GM08714 (cell line): ENCODE results near the gene CNTD1.
"Not testable (repeated sequence)": the region's sequence is repeated elsewhere in the genome, so short reads cannot be mapped to it uniquely, and the experiment has no call there.

Source experiments
- H3K4me3 ChIP-seq: fragments of 200-500 bp; sonication (Bioruptor generic); 2 replicates; pipeline ENCODE4 v1.5.1; 2014; ENCODE audit warnings: mild to moderate bottlenecking, low read length, inconsistent platforms
- ZNF274 ChIP-seq: IDR thresholded peaks from 2 replicates; pipeline ENCODE4 v1.6.1; 2012; ENCODE audit warnings: mild to moderate bottlenecking, low read depth, low read length

The CNTD1 gene, protein sequence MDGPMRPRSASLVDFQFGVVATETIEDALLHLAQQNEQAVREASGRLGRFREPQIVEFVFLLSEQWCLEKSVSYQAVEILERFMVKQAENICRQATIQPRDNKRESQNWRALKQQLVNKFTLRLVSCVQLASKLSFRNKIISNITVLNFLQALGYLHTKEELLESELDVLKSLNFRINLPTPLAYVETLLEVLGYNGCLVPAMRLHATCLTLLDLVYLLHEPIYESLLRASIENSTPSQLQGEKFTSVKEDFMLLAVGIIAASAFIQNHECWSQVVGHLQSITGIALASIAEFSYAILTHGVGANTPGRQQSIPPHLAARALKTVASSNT

DNA sequence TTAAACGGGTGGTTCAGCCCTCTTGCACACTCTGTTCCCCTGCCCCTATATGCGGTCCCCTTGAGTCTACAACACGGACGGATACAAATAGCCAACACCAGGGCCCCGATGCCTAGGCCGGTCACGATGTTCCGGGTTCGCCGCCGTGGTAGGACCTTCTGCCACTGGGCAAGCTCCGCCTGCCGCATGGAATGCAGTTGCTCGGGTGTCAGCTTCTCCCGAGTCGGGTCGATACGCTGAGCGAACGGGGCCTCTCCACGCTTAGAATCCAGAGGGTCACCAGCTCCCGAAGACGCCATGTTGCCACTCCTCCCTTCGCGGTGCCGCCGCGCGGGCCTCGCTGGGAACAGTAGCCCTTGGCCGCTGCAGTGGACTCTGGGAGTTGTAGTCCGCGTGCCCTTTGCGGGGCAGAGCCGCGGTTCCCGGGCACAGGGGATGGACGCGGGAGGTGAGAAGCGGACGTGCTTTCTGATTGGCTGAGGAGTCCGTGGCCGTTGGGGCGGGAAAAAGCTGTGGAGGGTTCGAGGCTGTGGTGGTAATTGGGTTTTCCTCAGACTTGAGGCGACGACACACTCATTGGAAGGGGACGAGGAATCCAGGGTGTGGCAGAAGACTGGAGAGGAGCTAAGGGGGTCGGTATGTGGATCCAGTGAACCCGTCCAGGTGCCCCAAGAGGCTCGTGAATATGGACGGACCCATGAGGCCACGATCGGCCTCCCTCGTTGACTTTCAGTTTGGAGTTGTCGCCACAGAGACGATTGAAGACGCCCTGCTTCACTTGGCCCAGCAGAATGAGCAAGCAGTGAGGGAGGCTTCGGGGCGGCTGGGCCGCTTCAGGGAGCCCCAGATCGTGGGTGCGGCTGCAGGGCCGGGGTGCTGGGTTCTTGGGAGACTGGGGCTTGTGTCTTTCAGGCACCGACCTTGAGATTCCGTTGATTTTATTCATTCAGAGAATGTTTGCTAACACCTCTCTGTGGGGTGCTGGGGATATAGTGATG lies at the start of gene CNTD1, which contains the start of gene COA3:
Gene CNTD1, plus strand, starts transcription at position 479 of the 998 bp plus-strand sequence. Its CDS starts 207 bp downstream, at position 686.
Gene COA3, minus strand, starts transcription at position 322 of the 998 bp plus-strand sequence. Its CDS starts 23 bp downstream, at position 299.
- no peak for TF ChIP-seq ZNF274
- peak within 1 kb of the TSS; percentile 88 for H3K4me3 ChIP-seq

DNA sequence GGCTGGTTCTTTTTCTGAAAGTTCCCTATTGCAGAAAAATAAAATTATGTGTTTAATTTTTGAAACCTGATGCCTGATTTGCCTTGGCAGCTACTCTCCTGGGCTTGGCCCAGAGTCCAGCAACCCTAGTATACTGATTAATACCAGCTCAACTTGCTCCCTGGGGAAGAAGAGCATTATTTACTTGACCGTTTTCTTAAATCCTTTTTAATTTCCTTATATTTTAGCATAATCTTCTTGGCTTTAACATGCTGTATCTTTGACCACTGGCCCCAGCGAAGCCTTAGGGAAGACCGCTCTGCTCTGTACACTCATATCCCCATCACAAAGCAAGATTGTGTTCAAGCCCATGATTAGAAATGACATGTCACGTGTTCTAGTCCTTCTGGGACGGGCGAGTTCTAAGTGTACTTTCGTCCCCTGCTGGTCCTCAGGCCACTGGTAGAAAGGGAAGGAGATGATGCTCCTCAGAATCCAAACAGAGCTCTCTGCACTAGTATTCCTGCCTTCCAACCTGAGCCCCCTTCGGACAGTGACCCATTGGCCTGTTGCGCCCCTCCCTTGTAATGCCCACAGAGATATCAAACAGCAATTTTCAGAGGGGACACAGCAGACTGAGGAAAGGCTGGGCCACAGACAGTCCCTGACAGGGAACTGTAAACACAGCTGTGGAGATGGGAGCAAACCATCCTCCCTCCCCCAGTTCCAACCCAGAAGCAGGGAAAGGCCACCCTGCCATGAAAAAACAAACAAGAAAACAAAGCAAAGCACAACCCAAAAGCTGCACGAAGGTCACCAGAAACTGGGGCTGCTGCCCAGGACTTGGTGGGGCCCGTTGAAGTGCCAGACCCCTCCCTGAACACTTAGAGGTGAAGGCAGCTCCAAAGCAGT lies 49.5 kb upstream of the CNTD1 start:
- no peak for TF ChIP-seq ZNF274
- H3K4me3 ChIP-seq = no peak overlapping the region

DNA sequence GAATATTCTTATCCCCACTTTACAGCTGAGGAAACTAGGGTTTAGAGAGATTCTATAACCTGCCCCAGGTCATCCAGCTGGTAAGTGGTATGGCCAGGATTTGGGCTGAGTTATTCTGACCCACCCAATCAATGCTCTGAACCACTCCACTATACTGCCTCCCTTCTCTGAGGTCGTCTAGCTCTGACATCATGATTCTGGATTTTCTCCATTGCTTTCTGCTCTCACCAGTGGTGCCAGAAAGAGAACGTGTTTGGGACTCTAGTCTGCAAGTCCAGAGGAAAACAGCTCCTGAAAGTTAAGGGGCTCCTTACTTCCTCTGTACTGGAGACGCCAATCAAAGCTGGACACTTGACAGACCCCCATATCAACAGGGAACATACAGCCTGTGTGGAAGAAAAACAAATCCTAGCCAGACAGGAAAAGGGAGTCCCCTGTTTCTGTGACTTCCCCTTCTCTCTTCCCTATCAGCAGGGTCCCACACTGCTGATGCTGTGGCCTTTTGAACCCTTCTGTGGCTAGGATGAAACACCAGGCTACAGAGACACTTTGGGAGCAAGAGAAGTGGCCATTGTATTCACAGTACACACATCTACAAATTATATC lies 47.8 kb upstream of the CNTD1 start:
- no peak for TF ChIP-seq ZNF274
- H3K4me3 ChIP-seq = no peak overlapping the region

DNA sequence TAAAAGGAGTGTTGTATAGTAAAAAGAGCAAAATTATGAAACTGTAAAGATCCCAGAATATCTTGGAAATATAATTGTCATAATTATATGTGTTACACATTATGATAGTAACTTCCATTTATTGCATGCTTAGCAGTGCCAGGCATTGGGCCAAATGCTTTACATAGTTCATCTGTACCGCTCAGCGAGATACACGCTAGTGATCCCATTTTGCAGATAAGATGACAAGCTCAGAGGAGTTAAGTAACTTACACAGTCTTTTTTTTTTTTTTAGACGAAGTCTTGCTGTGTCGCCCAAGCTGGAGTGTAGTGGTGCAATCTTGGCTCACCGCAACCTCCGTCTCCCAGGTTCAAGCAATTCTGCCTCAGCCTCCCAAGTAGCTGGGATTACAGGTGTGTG lies 47.0 kb upstream of the CNTD1 start:
- no peak overlapping the region for H3K4me3 ChIP-seq
- TF ChIP-seq ZNF274 = no peak

DNA sequence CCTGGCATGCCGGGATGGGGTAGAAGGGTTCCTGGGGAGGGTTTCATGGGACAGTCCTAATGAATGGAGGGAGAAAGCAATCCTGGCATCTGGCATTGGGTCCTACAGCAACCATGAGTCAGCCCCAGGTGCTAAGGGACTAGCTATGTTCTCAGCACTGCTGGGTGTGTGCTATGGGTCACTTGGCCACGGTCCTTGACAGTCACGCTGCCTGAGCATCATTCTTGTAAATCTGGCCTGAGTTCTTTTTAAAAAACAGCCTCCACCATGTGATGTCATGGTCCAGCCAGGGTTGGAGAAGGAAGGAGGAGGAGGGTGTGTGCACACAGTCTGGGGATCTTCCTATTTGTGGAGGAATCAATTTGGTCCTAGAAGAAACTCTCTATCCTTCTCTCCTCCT lies 43.9 kb upstream of the CNTD1 start:
- no peak overlapping the region for H3K4me3 ChIP-seq
- TF ChIP-seq ZNF274 = no peak

DNA sequence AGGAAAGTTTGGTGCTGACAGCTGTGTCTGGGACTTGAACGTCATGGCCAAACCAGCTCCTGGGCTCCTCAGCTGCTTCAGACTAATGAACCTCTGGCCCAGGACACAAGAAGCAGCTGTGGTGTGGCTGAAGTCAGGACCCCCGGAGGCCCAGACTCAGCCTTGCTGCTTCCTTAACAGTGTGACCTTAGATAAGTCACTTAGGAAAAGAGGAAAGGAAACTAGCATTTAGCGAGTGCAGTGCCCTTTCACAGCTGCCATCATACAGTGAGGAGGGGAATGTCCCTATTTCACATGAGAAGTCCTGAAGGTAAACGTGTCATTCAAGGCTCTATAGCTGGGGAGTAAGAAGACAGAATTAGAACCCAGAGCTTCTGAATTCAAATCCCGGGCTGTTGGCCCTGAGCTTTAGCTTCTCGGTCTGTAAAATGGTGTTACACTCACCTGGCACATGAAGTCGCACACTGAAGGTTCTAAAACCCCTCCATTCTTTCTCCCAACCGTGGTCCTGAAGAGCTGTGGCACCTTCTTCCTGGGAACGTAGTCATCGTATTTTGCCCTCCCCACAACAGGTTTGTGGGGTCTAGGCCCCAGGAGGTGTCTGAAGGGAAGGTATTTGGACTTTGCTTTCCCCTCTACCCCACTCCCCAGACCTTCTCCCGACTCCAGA lies 38.5 kb upstream of the CNTD1 start:
- H3K4me3 ChIP-seq = no peak overlapping the region

DNA sequence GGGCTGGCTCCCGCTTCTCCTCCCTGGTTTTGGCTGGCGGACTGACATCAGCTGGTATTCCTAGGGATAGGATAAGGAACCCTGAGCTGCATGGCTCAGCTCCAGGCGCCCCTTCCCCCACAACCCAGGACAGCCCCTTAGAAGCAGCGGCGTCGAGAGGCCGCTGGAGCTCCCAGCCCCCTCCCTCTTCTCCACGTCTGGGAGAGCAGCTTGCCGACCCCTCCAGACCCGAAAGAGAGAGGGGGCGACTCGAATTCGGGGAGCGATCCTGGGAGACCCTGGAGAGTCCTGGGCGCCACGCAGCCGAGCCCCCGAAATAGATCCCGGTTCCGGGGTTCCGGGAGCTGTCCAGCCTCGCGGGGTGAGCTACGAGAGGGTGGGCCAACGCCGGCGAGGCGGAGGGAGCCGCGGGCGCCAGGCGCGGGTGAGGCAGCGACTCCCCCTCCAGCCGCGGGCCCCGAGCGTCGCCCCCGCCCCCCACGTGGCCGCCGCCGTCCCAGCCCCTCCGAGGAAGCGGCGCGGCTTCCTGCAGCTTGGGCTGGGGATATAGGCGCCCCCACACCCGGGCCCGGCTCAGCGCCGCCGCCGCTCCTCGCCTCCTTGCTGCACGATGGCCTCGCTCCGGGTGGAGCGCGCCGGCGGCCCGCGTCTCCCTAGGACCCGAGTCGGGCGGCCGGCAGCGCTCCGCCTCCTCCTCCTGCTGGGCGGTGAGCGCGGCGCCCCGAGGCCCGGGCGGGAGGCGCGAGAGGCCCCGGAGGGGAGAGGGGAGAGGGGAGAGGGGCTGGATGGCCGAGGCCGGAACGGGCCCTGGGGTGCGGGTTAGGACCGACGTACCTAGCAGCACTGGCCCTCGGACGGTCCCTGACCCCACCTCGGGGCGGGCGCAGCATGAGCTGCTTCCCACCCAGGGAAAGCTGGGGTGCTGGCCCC lies 37.7 kb upstream of the CNTD1 start, which contains the start of gene RAMP2:
Gene RAMP2, plus strand, starts transcription at position 576 of the 930 bp plus-strand sequence. Its CDS starts 35 bp downstream, at position 611.
- no peak for TF ChIP-seq ZNF274
- peak within 1 kb of the TSS; percentile 5; the same call in 1 of the 2 replicates for H3K4me3 ChIP-seq

More for the DNA sequence above, 38.5 kb upstream of the CNTD1 start:
- no peak for TF ChIP-seq ZNF274

DNA sequence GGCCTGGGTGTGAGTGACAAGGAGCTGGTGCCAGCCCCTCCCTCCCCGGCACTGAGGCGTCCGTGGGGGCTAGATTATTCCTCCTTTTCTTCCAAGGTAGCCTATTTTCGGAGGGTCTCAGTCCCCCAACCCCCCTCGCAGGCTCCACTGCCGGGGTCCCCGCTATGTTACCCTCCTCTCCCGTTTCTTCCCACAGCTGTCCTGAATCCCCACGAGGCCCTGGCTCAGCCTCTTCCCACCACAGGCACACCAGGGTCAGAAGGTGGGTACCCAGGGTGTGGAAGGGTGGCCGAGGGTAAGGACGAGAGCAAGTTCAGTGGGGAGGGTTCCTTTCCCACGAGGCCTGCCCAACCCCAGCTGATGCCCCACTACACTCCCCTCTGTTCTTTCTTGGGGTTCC lies 37.0 kb upstream of the CNTD1 start:
- no peak for TF ChIP-seq ZNF274
- no peak overlapping the region; the same call in 1 of the 2 replicates for H3K4me3 ChIP-seq

DNA sequence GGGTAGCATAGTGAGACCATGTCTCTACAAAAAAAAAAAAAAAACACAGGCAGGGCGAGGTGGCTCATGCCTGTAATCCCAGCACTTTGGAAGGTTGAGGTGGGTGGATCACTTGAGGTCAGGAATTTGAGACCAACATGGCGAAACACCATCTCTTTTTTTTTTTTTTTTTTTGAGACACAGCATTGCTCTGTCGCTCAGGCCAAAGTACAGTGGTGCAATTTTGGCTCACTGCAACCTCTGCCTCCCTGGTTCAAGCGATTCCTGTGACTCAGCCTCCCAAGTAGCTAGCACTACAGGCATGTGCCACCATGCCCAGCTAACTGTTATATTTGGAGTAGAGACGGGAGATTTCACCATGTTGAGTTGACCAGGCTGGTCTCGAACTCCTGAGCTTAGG lies 32.5 kb upstream of the CNTD1 start:
- no peak for TF ChIP-seq ZNF274
- H3K4me3 ChIP-seq = no peak overlapping the region

DNA sequence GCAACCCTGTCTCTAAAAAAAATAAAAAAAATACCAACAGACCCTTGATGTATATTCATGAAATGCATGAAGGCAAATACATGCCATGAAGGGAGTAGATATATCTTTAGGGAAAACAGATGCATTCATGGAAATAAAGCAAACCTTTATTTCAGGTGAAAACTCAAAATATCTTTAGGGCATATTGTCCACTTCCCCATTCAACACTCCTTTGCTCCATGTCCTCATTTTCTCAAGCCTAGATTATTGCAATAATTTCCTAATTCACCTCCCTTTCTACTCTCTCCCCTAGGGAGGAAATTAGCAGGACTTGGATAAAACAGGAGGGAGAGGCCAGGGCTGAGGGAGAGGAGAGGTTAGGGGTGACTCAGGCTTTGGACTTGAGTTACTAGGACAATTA lies 31.1 kb upstream of the CNTD1 start:
- no peak overlapping the region for H3K4me3 ChIP-seq
- no peak for TF ChIP-seq ZNF274

DNA sequence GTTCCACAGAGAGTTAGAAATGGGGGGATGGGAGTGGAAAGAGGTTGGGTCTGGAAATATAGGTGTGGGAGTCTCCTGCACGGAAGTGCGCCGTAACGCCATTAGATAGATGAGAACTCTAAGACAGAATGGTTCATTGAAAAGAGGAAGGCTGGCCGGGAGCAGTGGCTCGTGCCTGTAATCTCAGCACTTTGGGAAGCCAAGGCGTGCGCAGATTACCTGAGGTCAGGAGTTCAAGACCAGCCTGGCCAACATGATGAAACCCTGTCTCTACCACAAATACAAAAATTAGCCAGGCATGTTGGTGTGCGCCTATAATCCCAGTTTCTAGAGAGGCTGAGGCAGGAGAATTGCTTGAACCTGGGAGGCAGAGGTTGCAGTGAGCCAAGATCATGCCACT lies 30.7 kb upstream of the CNTD1 start:
- not testable (repeated sequence) for H3K4me3 ChIP-seq

DNA sequence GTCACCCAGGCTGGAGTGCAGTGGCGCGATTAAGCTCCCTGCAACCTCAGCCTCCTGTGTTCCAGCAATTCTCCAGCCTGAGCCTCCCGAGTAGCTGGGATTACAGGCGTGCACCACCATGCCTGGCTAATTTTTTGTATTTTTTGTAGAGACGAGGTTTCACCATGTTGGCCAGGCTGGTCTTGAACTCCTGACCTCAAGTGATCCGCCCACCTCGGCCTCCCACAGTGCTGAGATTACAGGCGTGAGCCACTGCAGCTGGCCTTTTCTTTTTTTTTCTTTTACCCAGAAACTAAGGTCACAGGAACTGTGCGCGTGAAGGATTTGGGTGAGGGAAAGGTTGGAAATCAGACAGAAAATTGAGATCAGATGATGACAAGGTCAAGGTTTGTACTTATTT lies 28.7 kb upstream of the CNTD1 start:
- not testable (repeated sequence) for H3K4me3 ChIP-seq
